HG03135 (cell line): ENCODE results near the gene GJC3.
"Not testable (repeated sequence)": the region's sequence is repeated elsewhere in the genome, so short reads cannot be mapped to it uniquely, and the experiment has no call there.

Source experiments
- ATAC-seq: cut with Tn5 transposase; IDR thresholded peaks from one replicate; pipeline ENCODE4 v1.9.1; 2021; ENCODE audit warnings: mild to moderate bottlenecking, moderate library complexity; ENCODE audit not compliant: unreplicated experiment

The GJC3 gene

GRCh38 chr7:99928994-99929729 lies at the start of gene GJC3:
Gene GJC3, minus strand, starts transcription at chr7:99929620. Its CDS starts 0 bp downstream, at chr7:99929620.
- no peak for ATAC-seq

- no peak for ATAC-seq
Measured at GRCh38 chr7:99976626-99977025, 47.2 kb upstream of the GJC3 start.

- ATAC-seq = no peak
Measured at GRCh38 chr7:99975782-99976521, 46.5 kb upstream of the GJC3 start, which contains the start of gene AZGP1. Gene AZGP1, minus strand, starts transcription at chr7:99976031. Its CDS starts 11 bp downstream, at chr7:99976020.

DNA sequence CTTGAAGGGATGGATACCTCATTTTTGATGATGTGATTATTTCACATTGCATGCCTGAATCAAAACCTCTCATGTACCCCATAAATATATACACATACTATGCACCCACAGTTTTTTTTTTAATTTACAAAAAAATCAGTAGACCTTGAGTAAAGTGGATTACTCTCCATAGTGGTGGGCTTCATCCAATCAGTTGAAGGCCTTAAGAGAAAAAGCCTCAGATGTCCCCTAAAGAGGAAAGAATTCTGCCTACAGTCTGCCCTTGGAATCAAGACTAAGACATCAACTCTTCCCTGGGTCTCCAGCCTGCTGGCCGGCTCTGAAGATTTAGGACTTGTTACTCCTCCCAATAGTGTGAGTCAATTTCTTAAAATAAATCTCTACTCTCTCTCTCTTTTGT lies 45.3 kb upstream of the GJC3 start:
- no peak for ATAC-seq

GRCh38 chr7:99973817-99974216 lies 44.4 kb upstream of the GJC3 start:
- ATAC-seq = not testable (repeated sequence)

DNA sequence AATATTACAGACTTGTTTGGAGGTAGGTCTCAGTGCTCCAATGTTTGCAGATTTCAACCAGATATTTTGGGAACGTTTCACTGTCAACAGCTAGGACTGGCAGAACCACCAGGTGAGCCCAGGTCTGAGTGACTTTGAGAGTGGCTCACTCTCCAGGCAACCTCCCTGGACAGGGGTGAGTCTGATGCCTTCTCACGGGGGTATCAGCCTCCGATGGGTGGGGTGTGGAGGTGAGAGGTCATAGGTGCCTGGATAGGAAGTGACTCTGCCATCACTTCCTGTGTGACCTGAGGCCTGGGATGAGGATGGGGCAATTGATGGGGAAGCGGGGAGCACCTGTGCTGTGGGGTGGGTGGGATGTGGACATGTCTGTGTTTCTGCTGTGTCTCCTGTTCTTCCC lies 41.8 kb upstream of the GJC3 start:
- ATAC-seq = no peak

DNA sequence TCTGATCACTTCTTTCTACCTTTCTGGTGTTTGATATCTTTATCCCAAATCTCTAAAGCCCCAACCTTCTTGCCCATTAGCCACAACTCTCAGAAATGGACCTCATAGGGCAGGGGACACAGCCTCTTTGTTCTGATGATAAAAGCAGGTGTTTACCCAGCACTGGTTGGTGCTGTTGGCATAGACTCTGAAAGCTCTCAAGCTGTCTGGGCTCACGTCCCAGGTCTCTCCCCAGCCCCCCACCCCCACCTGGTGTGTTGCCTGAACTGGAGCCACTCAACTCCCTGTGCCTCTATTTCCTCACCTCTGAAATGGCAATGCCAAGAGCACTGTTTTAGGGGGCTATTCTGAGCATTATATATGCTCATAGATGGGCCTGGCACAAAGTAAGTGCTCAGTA lies 40.4 kb upstream of the GJC3 start:
- not testable (repeated sequence) for ATAC-seq

DNA sequence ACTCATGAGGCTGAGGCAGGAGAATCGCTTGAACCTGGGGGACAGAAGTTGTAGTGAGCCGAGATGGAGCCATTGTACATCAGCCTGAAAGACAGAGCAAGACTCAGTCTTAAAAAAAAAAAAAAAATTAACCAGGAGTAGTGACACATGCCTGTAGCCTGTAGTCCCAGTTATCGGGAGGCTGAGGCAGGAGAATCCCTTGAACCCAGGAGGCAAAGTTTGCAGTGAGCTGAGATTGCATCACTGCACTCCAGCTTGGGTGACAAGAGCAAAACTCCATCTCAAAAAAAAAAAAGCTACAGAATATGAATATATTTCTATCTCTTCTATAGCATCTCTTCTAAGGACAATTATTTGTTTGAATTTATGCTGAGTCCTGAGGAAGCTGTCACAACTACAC lies 39.9 kb upstream of the GJC3 start:
- no peak for ATAC-seq

GRCh38 chr7:99958564-99959227 lies 29.3 kb upstream of the GJC3 start:
- no peak for ATAC-seq

DNA sequence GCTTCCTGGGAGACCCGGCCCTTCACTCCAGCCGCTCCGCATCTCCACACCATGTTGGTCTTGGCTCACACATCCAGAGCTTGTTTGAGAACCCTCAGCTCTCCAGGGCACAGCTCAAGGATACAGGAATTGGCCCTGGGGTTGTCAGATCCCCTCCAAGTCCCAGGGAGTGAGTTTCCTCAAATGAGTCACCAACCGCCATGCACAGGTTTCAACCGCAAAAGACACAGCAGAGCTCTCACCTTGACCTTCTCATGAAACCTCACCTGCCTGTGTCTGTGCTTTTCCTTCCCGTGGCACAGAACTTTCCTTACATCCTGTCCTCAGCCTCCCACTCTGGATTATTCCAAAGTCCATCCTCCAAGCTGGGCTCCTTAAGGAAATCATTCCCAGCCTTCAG lies 25.8 kb upstream of the GJC3 start:
- ATAC-seq = no peak

- ATAC-seq = not testable (repeated sequence)
Measured at GRCh38 chr7:99954643-99955042, 25.2 kb upstream of the GJC3 start.

DNA sequence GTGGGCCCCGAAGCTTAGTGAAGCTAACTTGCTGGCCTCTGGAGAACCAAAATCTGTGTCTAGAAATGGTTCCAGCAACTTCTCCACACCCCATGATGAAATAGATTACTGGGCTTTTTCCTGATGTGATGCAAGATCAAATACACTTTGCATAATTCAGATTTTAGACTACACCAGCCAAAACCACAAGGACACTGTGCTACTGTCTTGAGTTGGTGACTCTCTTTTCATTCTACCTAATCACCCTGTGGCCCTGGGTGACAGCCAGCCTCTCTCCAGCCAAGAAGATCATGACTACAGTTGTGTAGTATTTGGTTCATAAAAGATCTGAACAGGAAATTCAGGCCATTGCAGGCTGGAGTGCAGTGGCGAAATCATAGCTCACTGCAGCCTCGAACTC lies 24.2 kb upstream of the GJC3 start:
- no peak for ATAC-seq

GRCh38 chr7:99952649-99953048 lies 23.2 kb upstream of the GJC3 start:
- ATAC-seq = not testable (repeated sequence)

GRCh38 chr7:99950819-99951218 lies 21.4 kb upstream of the GJC3 start:
- not testable (repeated sequence) for ATAC-seq

- no peak for ATAC-seq
Measured at GRCh38 chr7:99949645-99950228, 20.3 kb upstream of the GJC3 start.

DNA sequence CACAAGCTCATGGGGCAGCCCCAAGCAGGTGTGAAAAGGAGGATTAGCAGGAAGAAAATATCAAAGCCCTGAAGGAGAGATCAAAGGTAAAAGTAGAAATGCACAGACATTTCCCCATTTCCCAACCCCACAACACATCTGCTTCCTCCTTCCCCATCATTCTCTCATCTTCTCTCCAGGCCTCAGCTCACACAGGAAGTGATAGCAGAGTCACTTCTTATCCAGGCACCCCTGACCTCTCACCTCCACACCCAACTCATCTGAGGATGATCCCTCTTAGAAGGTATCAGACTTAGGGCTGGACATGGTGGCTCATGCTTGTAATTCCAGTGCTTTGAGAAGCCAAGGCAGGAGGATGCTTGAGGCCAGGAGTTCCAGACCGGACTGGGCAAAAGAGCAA lies 18.2 kb upstream of the GJC3 start:
- ATAC-seq = no peak

DNA sequence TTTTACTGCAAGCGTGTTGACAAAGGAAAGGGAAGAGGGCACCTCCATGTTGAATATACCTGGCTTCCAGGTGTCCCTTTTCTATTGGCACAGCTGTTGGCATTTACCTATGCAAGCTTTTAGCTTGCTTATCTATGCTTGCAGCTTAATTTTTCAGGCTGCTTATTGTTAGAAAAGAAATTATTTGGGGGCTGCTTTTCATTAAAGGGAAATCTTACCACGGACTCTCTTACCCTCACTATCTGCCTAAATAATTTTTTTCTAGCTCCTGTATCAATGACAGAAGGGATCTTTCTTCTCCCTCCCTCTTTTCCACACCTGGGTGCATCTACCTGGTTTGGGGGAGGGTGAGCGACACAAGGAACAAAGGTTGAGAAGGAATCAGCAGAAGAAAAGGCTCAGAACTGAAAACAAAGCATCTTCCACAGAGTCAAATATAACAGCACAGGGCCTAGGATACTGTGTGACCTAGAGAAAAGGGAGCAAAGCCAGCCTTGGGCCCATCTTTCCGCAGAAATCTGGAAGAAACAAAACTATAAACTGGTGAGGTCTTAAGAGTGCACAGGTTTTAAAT lies 15.2 kb upstream of the GJC3 start:
- no peak for ATAC-seq

DNA sequence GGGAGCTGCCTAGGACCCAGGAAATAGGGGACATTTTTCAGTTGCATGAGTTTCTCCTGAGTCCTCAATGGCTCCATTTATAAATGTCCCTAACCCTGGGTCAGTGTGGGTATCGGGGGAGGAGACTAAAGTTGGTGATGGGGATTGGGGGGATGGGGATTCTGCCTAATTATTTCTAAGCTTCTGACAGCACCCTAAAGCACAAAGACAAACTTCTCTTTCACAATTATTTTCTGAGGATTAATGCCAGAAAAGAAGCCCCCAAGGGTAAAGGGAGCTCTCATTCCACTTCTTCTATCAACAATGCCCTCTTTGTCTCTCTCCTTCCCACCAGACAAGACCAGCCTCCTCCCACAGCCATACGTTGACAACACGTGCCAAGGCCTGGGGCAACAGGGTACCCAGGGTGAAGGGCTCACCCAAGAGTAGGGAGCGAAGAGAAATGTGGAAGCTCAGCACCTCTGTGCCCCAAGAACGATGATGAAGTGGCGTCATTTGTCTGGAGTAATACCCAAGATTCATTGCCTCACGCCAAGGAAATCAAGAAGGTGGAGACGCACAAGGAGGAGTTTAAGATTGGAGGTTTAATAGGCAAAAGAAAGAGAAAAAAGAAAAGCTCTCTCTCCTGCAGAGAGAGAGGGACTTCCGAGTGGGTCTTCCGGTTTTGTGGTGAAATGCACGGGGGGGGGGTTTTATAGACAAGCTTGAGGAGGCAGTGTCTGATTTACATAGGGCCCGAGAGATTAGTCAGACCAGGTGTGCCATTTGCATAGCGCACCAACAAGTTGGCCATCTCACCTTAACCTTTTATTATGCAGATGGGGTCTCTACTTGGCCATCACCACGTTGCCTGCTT lies 14.4 kb upstream of the GJC3 start:
- ATAC-seq = no peak

DNA sequence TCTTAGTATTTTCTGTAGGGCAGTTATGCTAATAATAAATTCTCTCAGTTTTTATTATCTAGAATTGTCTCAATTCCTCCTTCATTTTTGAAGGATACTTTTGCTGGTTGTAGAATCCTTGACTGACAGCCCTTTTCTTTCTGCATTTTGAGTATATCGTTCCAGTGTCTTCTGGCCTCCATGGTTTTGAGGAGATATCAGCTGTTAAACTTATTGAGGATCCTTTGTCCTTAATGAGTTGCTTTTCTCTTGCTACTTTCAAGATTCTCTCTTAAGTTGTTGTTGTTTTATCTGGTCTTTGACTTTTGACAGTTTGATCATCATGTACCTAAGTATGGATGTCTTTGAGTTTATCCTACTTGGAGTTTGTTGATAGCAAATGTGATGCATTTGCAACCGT lies 8.9 kb upstream of the GJC3 start:
- ATAC-seq = no peak

- ATAC-seq = not testable (repeated sequence)
Measured at GRCh38 chr7:99935009-99935408, 5.6 kb upstream of the GJC3 start.
